ENCODE measurements around the gene LGR6.
"Not testable (repeated sequence)": the region's sequence is repeated elsewhere in the genome, so short reads cannot be mapped to it uniquely, and the experiment has no call there.

Gene LGR6

GRCh38 chr1:202348005-202348508 lies 154.5 kb downstream of the LGR6 start:
- no peak for DNase-seq

GRCh38 chr1:202348509-202349205 lies 155.1 kb downstream of the LGR6 start, which contains the start of gene PPP1R12B:
Gene PPP1R12B (plus strand): TSS chr1:202348699. CDS start chr1:202348852, 153 bp downstream.
- DNase-seq = peak; percentile 98

DNA sequence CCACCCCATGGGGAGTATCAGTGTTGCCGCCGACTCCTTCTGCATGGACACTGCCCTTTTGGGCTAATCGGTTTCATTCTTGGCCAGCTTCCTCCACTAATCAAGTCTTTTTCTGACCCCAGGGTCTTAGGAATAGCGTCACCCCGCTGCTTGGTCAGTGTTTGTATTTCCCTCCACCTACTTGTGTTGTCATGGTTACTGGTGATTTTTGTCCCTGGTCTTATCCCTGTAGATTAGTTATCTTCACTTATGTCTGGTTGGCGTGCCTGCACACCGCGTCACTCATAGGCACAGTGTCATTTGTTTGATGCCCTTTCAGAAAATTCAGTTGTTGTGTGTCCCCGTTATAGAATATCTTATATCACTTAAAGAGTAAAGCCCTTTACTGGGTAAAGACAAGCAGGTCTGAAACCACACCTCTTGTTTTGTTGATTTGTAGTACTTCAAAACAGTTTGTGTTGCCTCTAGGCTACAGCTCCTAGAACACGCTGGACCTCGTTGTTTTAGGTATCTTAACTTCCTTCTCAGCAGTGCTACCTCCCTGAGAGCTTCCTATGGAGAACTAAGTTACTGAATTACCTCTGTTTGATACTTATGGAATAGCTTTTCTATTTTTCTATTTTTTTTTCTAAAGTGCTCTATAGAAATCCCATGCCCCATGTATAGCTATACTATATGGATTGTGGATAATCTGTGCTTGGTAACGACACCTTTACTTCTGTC lies 155.8 kb downstream of the LGR6 start:
- no peak for DNase-seq

- no peak for DNase-seq
These were observed 158.1 kb downstream of the LGR6 start for GRCh38 chr1:202351725-202352124.

- DNase-seq = not testable (repeated sequence)
These were observed 159.1 kb downstream of the LGR6 start for GRCh38 chr1:202352583-202353197.

- no peak for DNase-seq
These were observed 162.4 kb downstream of the LGR6 start for GRCh38 chr1:202355944-202356553.

DNA sequence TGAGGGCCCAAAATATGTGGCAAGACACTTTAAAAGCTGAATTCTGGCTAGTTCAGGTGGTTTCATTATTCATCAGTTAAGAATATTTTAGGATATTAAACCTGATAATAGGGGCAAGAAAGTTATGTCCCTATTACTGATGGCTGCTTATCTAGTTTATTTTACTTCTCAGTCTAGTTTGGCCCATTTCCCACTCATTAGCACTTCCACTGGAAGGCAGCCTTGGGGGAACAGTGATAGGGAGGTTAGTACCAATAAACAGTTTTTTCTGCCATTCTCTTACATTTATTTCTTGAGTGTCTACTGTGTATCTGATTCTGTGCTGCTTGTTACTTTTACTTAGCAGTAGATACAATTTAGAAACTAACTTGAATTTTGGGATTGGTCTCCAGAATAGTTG lies 163.9 kb downstream of the LGR6 start:
- DNase-seq = no peak

DNA sequence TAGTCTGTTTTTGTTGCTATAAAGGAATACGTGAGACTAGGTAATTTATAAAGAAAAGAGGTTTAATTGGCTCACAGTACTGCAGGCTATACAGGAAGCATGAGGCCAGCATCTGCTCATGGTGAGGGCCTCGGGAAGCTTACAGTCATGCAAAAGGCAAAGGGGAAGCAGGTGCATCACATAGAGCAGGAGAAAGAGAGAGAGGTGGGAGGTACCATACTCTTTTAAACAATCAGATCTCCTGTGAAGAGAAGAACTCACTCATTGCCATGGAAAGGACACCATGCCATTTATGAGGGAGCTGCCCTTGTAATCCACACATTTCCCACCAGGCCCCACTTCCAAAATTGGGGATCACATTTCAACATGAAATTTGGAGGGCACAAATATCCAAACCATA lies 167.6 kb downstream of the LGR6 start:
- no peak for DNase-seq

DNA sequence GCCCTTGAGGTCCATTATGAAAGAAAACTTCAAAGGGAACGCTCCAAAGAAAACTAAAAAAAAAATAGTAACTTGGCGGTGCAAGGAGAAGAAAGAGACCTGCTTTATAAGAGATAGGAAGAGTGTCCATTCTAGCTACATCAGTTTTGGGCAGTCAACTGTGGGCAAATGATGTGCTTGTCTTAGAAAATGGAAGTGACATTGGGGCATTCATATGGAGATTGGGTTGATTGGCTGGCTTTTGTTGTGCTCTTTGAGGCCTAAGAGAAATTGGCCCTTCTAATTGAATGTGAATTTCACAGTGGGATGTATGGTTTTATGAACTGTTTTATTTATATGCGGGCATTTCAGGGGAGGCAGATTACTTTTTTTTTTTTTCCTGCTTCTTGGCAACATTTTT lies 168.1 kb downstream of the LGR6 start:
- DNase-seq = no peak

- DNase-seq = no peak
These were observed 168.6 kb downstream of the LGR6 start for GRCh38 chr1:202362212-202362611.

DNA sequence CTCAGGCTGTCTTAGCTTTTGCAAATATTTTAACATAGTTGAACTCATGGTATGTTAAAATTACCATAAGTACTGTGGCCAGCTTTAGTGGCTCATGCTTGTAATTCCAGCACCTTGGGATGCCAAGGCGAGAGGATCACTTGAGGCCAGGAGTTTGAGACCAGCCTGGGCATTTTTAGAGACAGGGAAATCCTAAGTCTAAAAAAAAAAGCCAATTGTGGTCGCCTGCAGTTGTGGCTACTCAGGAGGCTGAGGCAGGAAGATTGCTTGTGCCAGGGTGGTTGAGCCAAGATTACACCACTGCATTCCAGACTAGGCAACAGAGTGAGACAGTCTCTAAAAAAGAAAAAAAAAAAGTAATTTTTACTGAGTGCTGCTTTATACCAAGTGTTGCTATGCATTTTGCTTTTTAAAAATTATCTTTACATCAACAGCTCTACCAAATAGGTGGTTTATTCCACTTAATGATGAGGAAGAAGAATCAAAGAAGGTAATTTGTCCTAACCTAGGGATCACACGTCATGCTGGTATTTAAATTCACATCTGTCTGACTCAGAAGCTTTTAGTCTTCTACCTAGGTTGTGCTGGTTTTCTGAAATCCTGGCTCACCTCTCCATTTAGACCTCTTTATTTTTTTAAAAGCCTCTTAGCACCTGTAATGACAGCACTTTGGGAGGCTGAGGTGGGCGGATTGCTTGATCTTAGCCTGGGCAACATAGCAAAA lies 171.7 kb downstream of the LGR6 start:
- peak; percentile 35 for DNase-seq

GRCh38 chr1:202367271-202367670 lies 173.7 kb downstream of the LGR6 start:
- DNase-seq = no peak
